CD14-positive monocyte (primary cell): ENCODE results near the gene KDM4E. TPM values are rescaled to one million over a fixed set of nuclear protein-coding genes. Genes with fewer than 3 reads are reported as not detected.

Source experiments
- DNase-seq, 3 donors: peaks; one replicate each; pipeline ENCODE4 v3.0.0-alpha.2; 2011 to 2022
- H2AFZ ChIP-seq: 2 replicates; pipeline ENCODE4 v1.6.0; 2012; ENCODE audit warnings: mild to moderate bottlenecking, low read depth, low read length, inconsistent platforms; ENCODE audit not compliant: insufficient read depth, poor library complexity, severe bottlenecking
- H3K27ac ChIP-seq, 2 donors: 1 replicate in 1 of 2; 2 replicates in 1 of 2; pipeline ENCODE4 v1.5.1; 2012 to 2013; ENCODE audit warnings: low read length in 2 of 2, control low read depth in 1 of 2, inconsistent platforms in 1 of 2, low read depth in 1 of 2, mild to moderate bottlenecking in 1 of 2
- H3K27me3 ChIP-seq, 2 donors: one replicate each; pipeline versions ENCODE4 v1.6.0 to v1.6.1; 2011 to 2013; ENCODE audit warnings: low read length in 2 of 2; ENCODE audit not compliant: control insufficient read depth in 2 of 2, insufficient read depth in 2 of 2
- H3K36me3 ChIP-seq, 2 donors: replicated peaks in 1 of 2; 1 replicate in 1 of 2; 2 replicates in 1 of 2; pipeline versions ENCODE4 v1.5.1 to v1.6.1; 2012 to 2013; ENCODE audit warnings: low read length in 2 of 2, control low read depth in 1 of 2, inconsistent platforms in 1 of 2, mild to moderate bottlenecking in 1 of 2; ENCODE audit not compliant: insufficient read depth in 2 of 2, control insufficient read depth in 1 of 2
- H3K4me1 ChIP-seq, 2 donors: 1 replicate in 1 of 2; 2 replicates in 1 of 2; pipeline versions ENCODE4 v1.5.1 to v1.6.1; 2012 to 2013; ENCODE audit warnings: low read length in 2 of 2, control low read depth in 1 of 2, inconsistent platforms in 1 of 2, mild to moderate bottlenecking in 1 of 2, moderate library complexity in 1 of 2; ENCODE audit not compliant: insufficient read depth in 2 of 2, control insufficient read depth in 1 of 2
- H3K4me2 ChIP-seq: replicated peaks from 2 replicates; pipeline ENCODE3; 2012; ENCODE audit warnings: low read length, moderate library complexity, mild to moderate bottlenecking; ENCODE audit not compliant: poor library complexity, severe bottlenecking; ENCODE audit errors: extremely low read depth
- H3K4me3 ChIP-seq, 3 experiments: fragments of 200-600 bp in 1 of 3; sonication (generic) in 1 of 3; replicated peaks in 1 of 3; 1 replicate in 2 of 3; 2 replicates in 1 of 3; pipeline ENCODE4 v1.5.1; 2011 to 2013; ENCODE audit warnings: low read length in 3 of 3, mild to moderate bottlenecking in 3 of 3, control low read depth in 2 of 3, low read depth in 2 of 3, inconsistent platforms in 1 of 3, moderate library complexity in 1 of 3
- H3K79me2 ChIP-seq: 2 replicates; pipeline ENCODE4 v1.6.0; 2012; ENCODE audit warnings: mild to moderate bottlenecking, control low read depth, inconsistent platforms, low read length, moderate library complexity; ENCODE audit not compliant: insufficient read depth
- H3K9ac ChIP-seq: 2 replicates; pipeline ENCODE4 v1.6.0; 2017; ENCODE audit warnings: low read length, mild to moderate bottlenecking; ENCODE audit not compliant: insufficient read depth, poor library complexity, severe bottlenecking
- H3K9me3 ChIP-seq, 2 donors: replicated peaks in 1 of 2; 1 replicate in 1 of 2; 2 replicates in 1 of 2; pipeline versions ENCODE4 v1.5.1 to v1.6.1; 2012 to 2013; ENCODE audit warnings: low read length in 2 of 2, control low read depth in 1 of 2; ENCODE audit not compliant: control insufficient read depth in 1 of 2, insufficient read depth in 1 of 2
- H4K20me1 ChIP-seq: 2 replicates; pipeline ENCODE4 v1.6.0; 2012; ENCODE audit warnings: mild to moderate bottlenecking, low read length, control low read depth, moderate library complexity; ENCODE audit not compliant: insufficient read depth
- H3K27ac Mint-ChIP-seq, 7 donors: one replicate each; pipeline ENCODE4 v1.8.0; 2020; ENCODE audit warnings: mild to moderate bottlenecking in 7 of 7, mixed read lengths in 7 of 7, moderate library complexity in 6 of 7, inconsistent platforms in 2 of 7
- H3K27me3 Mint-ChIP-seq, 3 donors: one replicate each; pipeline ENCODE4 v1.8.0; 2021 to 2022; ENCODE audit warnings: low read depth in 3 of 3, mild to moderate bottlenecking in 3 of 3, mixed read lengths in 3 of 3, moderate library complexity in 3 of 3, inconsistent platforms in 1 of 3
- H3K36me3 Mint-ChIP-seq, 2 donors: one replicate each; pipeline ENCODE4 v1.8.0; 2020; ENCODE audit warnings: mixed read lengths in 2 of 2, inconsistent platforms in 1 of 2, mild to moderate bottlenecking in 1 of 2
- H3K4me1 Mint-ChIP-seq: one replicate; pipeline ENCODE4 v1.8.0; 2020; ENCODE audit warnings: mild to moderate bottlenecking, mixed read lengths
- H3K4me3 Mint-ChIP-seq, 2 donors: one replicate each; pipeline ENCODE4 v1.8.0; 2020; ENCODE audit warnings: mild to moderate bottlenecking in 2 of 2, mixed read lengths in 2 of 2, moderate library complexity in 1 of 2
- H3K9me3 Mint-ChIP-seq, 7 donors: one replicate each; pipeline ENCODE4 v1.8.0; 2020 to 2022; ENCODE audit warnings: mixed read lengths in 7 of 7, mild to moderate bottlenecking in 6 of 7, moderate library complexity in 6 of 7, inconsistent platforms in 2 of 7
- WGBS: methylation state at CpG from one replicate; pipeline ENCODE4 v1.1.5; 2013; ENCODE audit warnings: missing lambda C conversion rate; ENCODE audit not compliant: insufficient coverage; 5-methylcytosine and 5-hydroxymethylcytosine counted together
- intact Hi-C, 2 donors: fragments of 100-400 bp; cut with micrococcal nuclease; formaldehyde crosslinking; loops; one replicate each; pipeline versions ENCODE4 v1.15.0 to v1.15.1; 2023
- polyA plus RNA-seq, 3 donors: library from polyadenylated mRNA; depleted of rRNA in 1 of 3; unstranded in 2 of 3; stranded (reverse) in 1 of 3; fragments of 300-500 nt in 2 of 3; fragments of >200 nt in 1 of 3; fragmentation: Illumina TruSeq in 2 of 3; gene quantifications; 1 replicate in 2 of 3; 2 replicates in 1 of 3; pipeline ENCODE4 v1.2.3, GENCODE V29; 2012 to 2021
- TF ChIP-seq, protein P1 (sequence below): fragments of 200-600 bp; IDR thresholded peaks from one replicate; pipeline ENCODE4 v1.8.0; 2022; ENCODE audit warnings: antibody characterized with exemption, mild to moderate bottlenecking

Gene KDM4E
- polyA plus RNA-seq, 3 donors: not detected

- Histone ChIP-seq H3K4me1 (peaks cover 15 to 19% of the 10 kb centered on the region in 2 donors), H3K4me3 (no peak overlapping the region), H3K9ac (no peak overlapping the region), H3K36me3 (no peaks in the 10 kb centered on the region), H3K79me2 (peaks cover 16% of the 10 kb centered on the region), H2AFZ (no peak overlapping the region), H3K27ac (no peak overlapping the region), H4K20me1 (no peaks in the 10 kb centered on the region), H3K27me3 (peaks cover 0 to 5% of the 10 kb centered on the region in 2 donors), H3K4me2 (no peak overlapping the region), H3K9me3 (no peaks in the 10 kb centered on the region)
- TF ChIP-seq, protein P1, sequence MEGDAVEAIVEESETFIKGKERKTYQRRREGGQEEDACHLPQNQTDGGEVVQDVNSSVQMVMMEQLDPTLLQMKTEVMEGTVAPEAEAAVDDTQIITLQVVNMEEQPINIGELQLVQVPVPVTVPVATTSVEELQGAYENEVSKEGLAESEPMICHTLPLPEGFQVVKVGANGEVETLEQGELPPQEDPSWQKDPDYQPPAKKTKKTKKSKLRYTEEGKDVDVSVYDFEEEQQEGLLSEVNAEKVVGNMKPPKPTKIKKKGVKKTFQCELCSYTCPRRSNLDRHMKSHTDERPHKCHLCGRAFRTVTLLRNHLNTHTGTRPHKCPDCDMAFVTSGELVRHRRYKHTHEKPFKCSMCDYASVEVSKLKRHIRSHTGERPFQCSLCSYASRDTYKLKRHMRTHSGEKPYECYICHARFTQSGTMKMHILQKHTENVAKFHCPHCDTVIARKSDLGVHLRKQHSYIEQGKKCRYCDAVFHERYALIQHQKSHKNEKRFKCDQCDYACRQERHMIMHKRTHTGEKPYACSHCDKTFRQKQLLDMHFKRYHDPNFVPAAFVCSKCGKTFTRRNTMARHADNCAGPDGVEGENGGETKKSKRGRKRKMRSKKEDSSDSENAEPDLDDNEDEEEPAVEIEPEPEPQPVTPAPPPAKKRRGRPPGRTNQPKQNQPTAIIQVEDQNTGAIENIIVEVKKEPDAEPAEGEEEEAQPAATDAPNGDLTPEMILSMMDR: no peak
- Mint-ChIP-seq H3K4me3 (no peak overlapping the region), H3K27ac (no peak overlapping the region), H3K27me3 (peaks cover 0 to 5% (median 1%) of the 10 kb centered on the region in 3 donors), H3K9me3 (no peaks in the 10 kb centered on the region), H3K36me3 (peaks cover 4 to 5% of the 10 kb centered on the region in 2 donors), H3K4me1 (peaks cover 21% of the 10 kb centered on the region)
- intact Hi-C loops: loop anchor here in 1 of 2 donors (10.0 kb wide), 1 partner anchor 632 kb away; no protein-coding TSS in a partner anchor
- DNase-seq: no peak
These were observed 47.9 kb downstream of the KDM4E start for GRCh38 chr11:95072948-95073347.

DNA sequence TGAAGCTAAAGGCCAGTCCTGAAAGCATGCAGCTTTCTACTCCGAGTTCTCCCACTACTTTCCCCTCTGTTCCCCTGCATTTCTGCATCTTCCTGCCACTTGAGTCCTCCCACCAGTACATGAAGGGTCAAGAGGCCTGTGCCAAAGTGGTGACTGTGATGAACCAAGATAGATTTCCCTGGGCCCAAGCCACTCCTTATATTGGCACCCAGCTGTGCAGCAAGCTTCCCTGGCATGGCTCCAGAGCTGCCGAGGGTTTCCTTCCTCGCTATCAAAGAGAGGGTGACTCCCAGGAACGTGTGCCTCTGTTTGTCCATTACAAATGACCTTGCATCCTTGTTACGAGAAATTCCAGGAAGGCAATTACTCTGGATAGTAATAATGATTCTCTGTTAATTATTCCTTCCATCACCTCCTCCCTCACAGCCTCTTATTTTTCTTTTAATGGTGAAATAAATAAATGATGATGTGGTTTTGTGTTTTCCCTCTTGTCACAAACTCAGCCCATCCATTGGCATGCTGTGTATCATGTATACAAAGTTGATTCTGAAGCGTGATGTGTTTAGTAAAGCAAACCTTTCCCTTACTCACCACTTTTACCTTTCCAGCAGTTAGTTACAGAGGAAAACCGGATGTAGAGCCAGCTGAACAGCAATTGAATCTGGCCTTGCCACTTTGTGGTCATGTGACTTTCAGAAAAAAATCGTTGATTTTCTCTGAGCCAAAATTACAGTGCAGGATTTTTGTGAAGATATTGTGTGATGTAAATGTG lies 49.9 kb downstream of the KDM4E start:
- DNase-seq: no peak
- H3K4me3 ChIP-seq: no peak overlapping the region
- TF ChIP-seq, protein P1: no peak
- Mint-ChIP-seq H3K4me3 (no peak overlapping the region), H3K27ac (peak overlapping the region in 1 of 7 donors; percentile 20), H3K27me3 (peaks cover 5 to 7% (median 6%) of the 10 kb centered on the region in 3 donors), H3K4me1 (peaks cover 7% of the 10 kb centered on the region), H3K36me3 (peaks cover 4 to 5% of the 10 kb centered on the region in 2 donors), H3K9me3 (no peaks in the 10 kb centered on the region)
- H3K27me3 ChIP-seq: peaks cover 5 to 12% of the 10 kb centered on the region in 2 donors
- no peaks in the 10 kb centered on the region for H3K79me2 ChIP-seq
- WGBS: no CpG with 5 or more reads among the region's 8 CpGs
- no peak overlapping the region for H2AFZ ChIP-seq
- H3K4me1 ChIP-seq: no peaks in the 10 kb centered on the region
- no peak overlapping the region for H3K27ac ChIP-seq
- H3K4me2 ChIP-seq: no peak overlapping the region
- H3K9ac ChIP-seq: no peak overlapping the region
- H3K36me3 ChIP-seq: no peaks in the 10 kb centered on the region
- H3K9me3 ChIP-seq: no peaks in the 10 kb centered on the region
- intact Hi-C loops: loop anchor here in 1 of 2 donors (10.0 kb wide), 1 partner anchor 630 kb away; no protein-coding TSS in a partner anchor
- no peaks in the 10 kb centered on the region for H4K20me1 ChIP-seq
